Colonic mucosa (tissue), 4 donors: ENCODE results near the gene LIN28A. TPM values are rescaled to one million over a fixed set of nuclear protein-coding genes. Genes with fewer than 3 reads are reported as not detected.
A peak's percentile ranks its signal among the peaks of the same experiment; 100 is the strongest.

Source experiments
- DNase-seq: peaks from one replicate; pipeline ENCODE4 v3.0.0-alpha.2; 2020
- H3K27ac ChIP-seq: fragments of 200-600 bp; one replicate; pipeline ENCODE4 v1.8.0; 2021
- H3K27me3 ChIP-seq: fragments of 200-600 bp; one replicate; pipeline ENCODE4 v1.8.0; 2021
- H3K36me3 ChIP-seq: fragments of 200-600 bp; one replicate; pipeline ENCODE4 v1.8.0; 2021
- H3K4me1 ChIP-seq: fragments of 200-600 bp; one replicate; pipeline ENCODE4 v1.8.0; 2021; ENCODE audit warnings: mild to moderate bottlenecking
- H3K4me3 ChIP-seq: fragments of 200-600 bp; one replicate; pipeline ENCODE4 v1.8.0; 2021
- H3K9ac ChIP-seq, 2 donors: one replicate each; pipeline ENCODE4 v1.7.0; 2013; ENCODE audit warnings: control low read depth in 2 of 2, low read depth in 2 of 2, low read length in 2 of 2
- H3K9me3 ChIP-seq: fragments of 200-600 bp; one replicate; pipeline ENCODE4 v1.8.0; 2021
- intact Hi-C: fragments of 100-400 bp; cut with DNase I; formaldehyde crosslinking; loops from one replicate; pipeline ENCODE4 v1.14.1; 2022
- total RNA-seq, 2 donors: library from RNA; stranded (reverse); fragmentation: NEBNext Ultra II Directional in 1 of 2; extraction: Animal tissue kit (Norgen Biotek cat#: 25700) in 1 of 2; gene quantifications; one replicate each; pipeline ENCODE4 v1.2.1, GENCODE V29; 2021
- TF ChIP-seq, protein P1 (sequence below): fragments of 200-600 bp; IDR thresholded peaks from one replicate; pipeline ENCODE4 v1.8.0; 2022; ENCODE audit warnings: antibody characterized with exemption, mild to moderate bottlenecking
- donor health status: healthy.
- donor health status: DM: no; HTN: no; CAD: no.
- donor health status: DM: no; HTN: no; CAD: no.

Gene LIN28A
- total RNA-seq, 2 donors from 2014 or later: 1.4 TPM; not detected in 1

DNA sequence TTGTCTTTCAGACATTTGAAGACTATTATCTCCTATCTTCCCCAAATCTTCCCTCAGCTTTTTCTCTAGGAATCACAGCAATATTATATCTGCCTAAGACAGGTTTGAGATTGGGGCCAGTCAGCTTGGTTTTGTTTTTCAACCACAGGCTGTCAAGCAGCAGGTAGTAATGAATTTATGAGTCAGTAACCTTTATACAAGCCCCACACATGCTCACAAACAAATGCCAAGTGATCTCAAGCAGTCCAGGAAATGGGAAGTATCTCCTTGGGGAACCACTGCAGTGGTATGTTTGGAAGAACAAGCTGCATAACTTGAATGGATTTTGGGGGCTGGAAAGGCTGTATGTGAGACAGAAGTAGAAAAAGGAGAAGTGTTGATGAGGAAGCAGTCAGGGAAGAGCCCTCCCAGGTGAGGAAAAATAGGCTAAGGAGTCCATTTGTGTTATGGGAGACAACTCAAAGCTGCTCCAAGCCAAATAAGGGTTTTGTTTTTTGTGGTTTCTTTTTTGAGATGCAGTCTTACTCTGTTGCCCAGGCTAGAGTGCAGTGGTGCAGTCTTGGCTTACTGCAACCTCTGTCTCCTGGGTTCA, 23.6 kb downstream of the LIN28A start:
- peaks cover 8% of the 10 kb centered on the region for H3K36me3 ChIP-seq
- peak overlapping the region; percentile 37 for H3K27ac ChIP-seq
- intact Hi-C loops: no loop called here
- no peak overlapping the region for H3K9ac ChIP-seq
- no peak overlapping the region for H3K4me3 ChIP-seq
- TF ChIP-seq, protein P1, sequence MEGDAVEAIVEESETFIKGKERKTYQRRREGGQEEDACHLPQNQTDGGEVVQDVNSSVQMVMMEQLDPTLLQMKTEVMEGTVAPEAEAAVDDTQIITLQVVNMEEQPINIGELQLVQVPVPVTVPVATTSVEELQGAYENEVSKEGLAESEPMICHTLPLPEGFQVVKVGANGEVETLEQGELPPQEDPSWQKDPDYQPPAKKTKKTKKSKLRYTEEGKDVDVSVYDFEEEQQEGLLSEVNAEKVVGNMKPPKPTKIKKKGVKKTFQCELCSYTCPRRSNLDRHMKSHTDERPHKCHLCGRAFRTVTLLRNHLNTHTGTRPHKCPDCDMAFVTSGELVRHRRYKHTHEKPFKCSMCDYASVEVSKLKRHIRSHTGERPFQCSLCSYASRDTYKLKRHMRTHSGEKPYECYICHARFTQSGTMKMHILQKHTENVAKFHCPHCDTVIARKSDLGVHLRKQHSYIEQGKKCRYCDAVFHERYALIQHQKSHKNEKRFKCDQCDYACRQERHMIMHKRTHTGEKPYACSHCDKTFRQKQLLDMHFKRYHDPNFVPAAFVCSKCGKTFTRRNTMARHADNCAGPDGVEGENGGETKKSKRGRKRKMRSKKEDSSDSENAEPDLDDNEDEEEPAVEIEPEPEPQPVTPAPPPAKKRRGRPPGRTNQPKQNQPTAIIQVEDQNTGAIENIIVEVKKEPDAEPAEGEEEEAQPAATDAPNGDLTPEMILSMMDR: no peak
- H3K9me3 ChIP-seq: no peaks in the 10 kb centered on the region
- no peaks in the 10 kb centered on the region for H3K27me3 ChIP-seq
- DNase-seq: no peak
- H3K4me1 ChIP-seq: peaks cover 13% of the 10 kb centered on the region

DNA sequence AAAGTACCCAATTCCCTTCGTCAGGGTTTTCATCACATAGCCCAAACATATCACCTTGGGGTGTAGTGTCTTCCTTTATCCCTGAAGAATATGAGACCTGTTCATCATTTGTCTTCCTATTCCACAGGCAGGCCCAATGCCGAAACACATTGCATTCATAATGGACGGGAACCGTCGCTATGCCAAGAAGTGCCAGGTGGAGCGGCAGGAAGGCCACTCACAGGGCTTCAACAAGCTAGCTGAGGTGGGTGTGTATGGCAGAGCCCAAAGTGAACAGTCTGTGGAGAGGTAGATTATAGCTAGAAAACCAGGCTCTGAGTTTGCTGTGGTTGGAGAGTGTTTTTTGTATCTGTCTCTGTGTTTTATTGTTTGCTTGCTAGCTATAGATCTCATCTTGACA, 27.4 kb downstream of the LIN28A start:
- Histone ChIP-seq H3K27ac (no peak overlapping the region), H3K9ac (no peak overlapping the region), H3K4me1 (peaks cover 7% of the 10 kb centered on the region), H3K9me3 (no peaks in the 10 kb centered on the region), H3K36me3 (peaks cover 8% of the 10 kb centered on the region), H3K27me3 (no peaks in the 10 kb centered on the region), H3K4me3 (no peak overlapping the region)
- no peak for DNase-seq
- intact Hi-C loops: no loop called here
- TF ChIP-seq, protein P1: no peak

DNA sequence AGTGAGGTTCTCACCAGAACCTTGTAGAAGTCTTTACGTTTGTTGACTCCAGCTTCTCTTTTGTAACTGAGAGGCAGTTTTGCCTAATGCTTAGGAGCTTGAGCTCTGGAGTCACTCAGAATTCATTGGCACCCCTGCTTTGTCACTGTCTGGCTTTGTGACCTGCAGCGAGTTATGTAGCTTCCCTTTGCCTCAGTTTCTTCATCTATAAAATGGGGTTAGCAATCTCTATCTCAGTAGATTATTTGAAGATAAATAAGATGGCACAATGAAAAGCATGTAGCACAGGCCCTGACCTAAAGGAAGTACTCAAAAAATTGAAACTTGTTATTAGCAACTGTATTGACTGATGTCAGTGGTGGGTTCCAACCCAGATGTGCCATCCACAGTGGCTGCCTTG, 29.6 kb downstream of the LIN28A start:
- Histone ChIP-seq H3K36me3 (peaks cover 18% of the 10 kb centered on the region), H3K4me1 (no peaks in the 10 kb centered on the region), H3K9ac (no peak overlapping the region), H3K27ac (no peak overlapping the region), H3K4me3 (no peak overlapping the region), H3K27me3 (no peaks in the 10 kb centered on the region), H3K9me3 (no peaks in the 10 kb centered on the region)
- intact Hi-C loops: no loop called here
- no peak for DNase-seq
- TF ChIP-seq, protein P1: no peak

DNA sequence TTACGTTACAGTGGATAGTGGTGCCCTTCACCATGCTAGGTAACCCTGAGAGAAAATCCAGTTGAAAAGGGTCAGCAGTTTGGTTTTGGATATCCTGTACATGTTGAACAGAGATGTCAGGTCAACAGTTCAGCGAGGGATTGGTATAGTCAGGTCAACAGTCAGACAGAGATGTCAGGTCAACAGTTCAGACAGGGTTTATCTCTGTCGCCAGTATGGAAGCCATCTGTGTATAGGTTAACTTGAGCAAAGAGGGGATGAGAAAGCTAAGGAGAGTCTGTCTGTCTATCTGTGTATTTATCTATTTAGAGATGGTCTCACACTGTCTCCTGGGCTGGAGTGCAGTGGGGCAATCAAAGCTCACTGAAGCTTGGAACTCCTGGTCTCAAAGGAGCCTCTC, 39.3 kb downstream of the LIN28A start:
- TF ChIP-seq, protein P1: no peak
- no peaks in the 10 kb centered on the region for H3K4me1 ChIP-seq
- no peak overlapping the region for H3K9ac ChIP-seq
- H3K4me3 ChIP-seq: no peak overlapping the region
- H3K9me3 ChIP-seq: no peaks in the 10 kb centered on the region
- no peaks in the 10 kb centered on the region for H3K27me3 ChIP-seq
- H3K27ac ChIP-seq: no peak overlapping the region
- intact Hi-C loops: no loop called here
- H3K36me3 ChIP-seq: peaks cover 7% of the 10 kb centered on the region
- no peak for DNase-seq

DNA sequence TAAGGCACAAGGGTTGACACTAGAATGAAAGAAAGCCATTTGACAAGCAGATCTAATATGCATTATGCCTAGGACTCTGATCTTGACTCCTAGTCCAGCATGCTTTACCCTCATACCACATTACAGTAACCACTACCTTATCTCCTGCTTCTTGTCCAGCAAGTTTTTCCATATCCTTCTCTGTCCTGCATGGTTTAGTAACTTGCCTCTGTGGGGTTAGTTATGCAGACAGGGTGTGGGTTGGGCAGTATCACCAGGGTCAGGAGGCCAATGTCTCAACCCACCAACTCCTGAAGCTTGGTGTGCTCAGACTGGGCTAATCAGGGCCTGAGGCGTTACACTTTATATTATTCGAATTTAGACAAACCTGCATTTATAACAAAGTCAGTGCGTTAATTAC, 40.3 kb downstream of the LIN28A start:
- H3K36me3 ChIP-seq: peaks cover 7% of the 10 kb centered on the region
- TF ChIP-seq, protein P1: no peak
- H3K9me3 ChIP-seq: no peaks in the 10 kb centered on the region
- H3K27ac ChIP-seq: no peak overlapping the region
- intact Hi-C loops: no loop called here
- no peaks in the 10 kb centered on the region for H3K27me3 ChIP-seq
- H3K4me3 ChIP-seq: no peak overlapping the region
- no peak for DNase-seq
- H3K9ac ChIP-seq: no peak overlapping the region
- H3K4me1 ChIP-seq: no peaks in the 10 kb centered on the region
